T-helper 2 cell treated with Interferon-gamma antibody and Interleukin-4, amounts not matched to agents 100 ng/mL and 5 ng/mL, for 36 hours (primary cell): Measurements from ENCODE around the gene STK24. TPM values are rescaled to one million over a fixed set of nuclear protein-coding genes. Genes with fewer than 3 reads are reported as not detected.

Experiments used
- total RNA-seq: library from RNA; stranded (reverse); gene quantifications from 2 replicates; pipeline ENCODE4 v1.2.3, GENCODE V29; 2022

Gene STK24
- total RNA-seq, 1 donor from 2014 or later = 139 TPM

Other genes with a start within 250 kb of the STK24 start
- not detected in 2 replicates for gene SLC15A1, start 175.6 kb upstream of the STK24 start, total RNA-seq